ENCODE data around the gene MYO1D. TPM values are rescaled to one million over a fixed set of nuclear protein-coding genes. Genes with fewer than 3 reads are reported as not detected.
A peak's percentile ranks its signal among the peaks of the same experiment; 100 is the strongest.

MYO1D gene
- total RNA-seq, 1 experiment from 2014 or later = 5.6 TPM

- H3K27me3 ChIP-seq (ENCODE audit: low read length) = no peaks in the 10 kb centered on the region
- H3K9ac ChIP-seq (ENCODE audit: low read length) = no peak overlapping the region
- H3K9me3 ChIP-seq (ENCODE audit: low read length) = no peaks in the 10 kb centered on the region
- H3K4me1 ChIP-seq (ENCODE audit: low read length) = no peaks in the 10 kb centered on the region
- H3K4me3 ChIP-seq (ENCODE audit: low read length) = no peak overlapping the region
- no peaks in the 10 kb centered on the region for H3K79me2 ChIP-seq (ENCODE audit: low read length)
- H3K36me3 ChIP-seq (ENCODE audit: insufficient read depth, low read length) = no peaks in the 10 kb centered on the region
- no peak overlapping the region for H3K4me2 ChIP-seq (ENCODE audit: low read depth, low read length, poor library complexity, severe bottlenecking)
- H3K27ac ChIP-seq (ENCODE audit: low read length) = no peak overlapping the region
- no peaks in the 10 kb centered on the region for H3K9me2 ChIP-seq (replicated peaks; ENCODE audit: insufficient read depth, low read length)
- no peak for DNase-seq
- H4K20me1 ChIP-seq (ENCODE audit: insufficient read depth, low read depth, low read length) = no peaks in the 10 kb centered on the region
- no peak overlapping the region for H2AFZ ChIP-seq (ENCODE audit: low read length)
These were observed 261.6 kb downstream of the MYO1D start for GRCh38 chr17:32615326-32615725.

- Histone ChIP-seq H3K4me3 (ENCODE audit: low read length) (no peak overlapping the region), H4K20me1 (ENCODE audit: insufficient read depth, low read depth, low read length) (no peaks in the 10 kb centered on the region), H3K4me1 (ENCODE audit: low read length) (no peaks in the 10 kb centered on the region), H3K36me3 (ENCODE audit: insufficient read depth, low read length) (no peaks in the 10 kb centered on the region), H3K27me3 (ENCODE audit: low read length) (0 out of 2 replicates have a peak, but pooled peaks cover 3% of the 10 kb centered on the region), H3K4me2 (ENCODE audit: low read depth, low read length, poor library complexity, severe bottlenecking) (no peak overlapping the region), H3K79me2 (ENCODE audit: low read length) (no peaks in the 10 kb centered on the region), H3K9ac (ENCODE audit: low read length) (no peak overlapping the region), H3K9me2 (replicated peaks; ENCODE audit: insufficient read depth, low read length) (no peaks in the 10 kb centered on the region), H3K9me3 (ENCODE audit: low read length) (no peaks in the 10 kb centered on the region), H2AFZ (ENCODE audit: low read length) (no peak overlapping the region), H3K27ac (ENCODE audit: low read length) (no peak overlapping the region)
- DNase-seq = no peak
These were observed 266.0 kb downstream of the MYO1D start for GRCh38 chr17:32610943-32611342.

GRCh38 chr17:32609884-32610650 lies 266.9 kb downstream of the MYO1D start:
- Histone ChIP-seq H4K20me1 (ENCODE audit: insufficient read depth, low read depth, low read length) (no peaks in the 10 kb centered on the region), H3K9ac (ENCODE audit: low read length) (no peak overlapping the region), H3K4me1 (ENCODE audit: low read length) (no peaks in the 10 kb centered on the region), H3K4me3 (ENCODE audit: low read length) (no peak overlapping the region), H3K36me3 (ENCODE audit: insufficient read depth, low read length) (no peaks in the 10 kb centered on the region), H3K27me3 (ENCODE audit: low read length) (0 out of 2 replicates have a peak, but pooled peaks cover 3% of the 10 kb centered on the region), H3K9me3 (ENCODE audit: low read length) (no peaks in the 10 kb centered on the region), H2AFZ (ENCODE audit: low read length) (no peak overlapping the region), H3K27ac (ENCODE audit: low read length) (no peak overlapping the region), H3K79me2 (ENCODE audit: low read length) (no peaks in the 10 kb centered on the region), H3K4me2 (ENCODE audit: low read depth, low read length, poor library complexity, severe bottlenecking) (no peak overlapping the region), H3K9me2 (replicated peaks; ENCODE audit: insufficient read depth, low read length) (no peaks in the 10 kb centered on the region)
- DNase-seq = no peak

GRCh38 chr17:32609085-32609484 lies 267.8 kb downstream of the MYO1D start:
- Histone ChIP-seq H3K4me2 (ENCODE audit: low read depth, low read length, poor library complexity, severe bottlenecking) (no peak overlapping the region), H2AFZ (ENCODE audit: low read length) (no peak overlapping the region)

GRCh38 chr17:32608267-32608666 lies 268.7 kb downstream of the MYO1D start:
- Histone ChIP-seq H4K20me1 (ENCODE audit: insufficient read depth, low read depth, low read length) (no peaks in the 10 kb centered on the region), H3K9me2 (replicated peaks; ENCODE audit: insufficient read depth, low read length) (no peaks in the 10 kb centered on the region), H3K4me3 (ENCODE audit: low read length) (no peak overlapping the region), H3K9me3 (ENCODE audit: low read length) (no peaks in the 10 kb centered on the region), H3K36me3 (ENCODE audit: insufficient read depth, low read length) (no peaks in the 10 kb centered on the region), H3K27ac (ENCODE audit: low read length) (no peak overlapping the region), H3K4me1 (ENCODE audit: low read length) (no peaks in the 10 kb centered on the region), H3K27me3 (ENCODE audit: low read length) (0 out of 2 replicates have a peak, but pooled peaks cover 3% of the 10 kb centered on the region), H3K4me2 (ENCODE audit: low read depth, low read length, poor library complexity, severe bottlenecking) (no peak overlapping the region), H3K9ac (ENCODE audit: low read length) (no peak overlapping the region), H2AFZ (ENCODE audit: low read length) (no peak overlapping the region), H3K79me2 (ENCODE audit: low read length) (no peaks in the 10 kb centered on the region)
- no peak for DNase-seq

More at GRCh38 chr17:32609085-32609484, 267.8 kb downstream of the MYO1D start:
- 0 out of 2 replicates have a peak, but pooled peaks cover 3% of the 10 kb centered on the region for H3K27me3 ChIP-seq (ENCODE audit: low read length)
- no peak overlapping the region for H3K27ac ChIP-seq (ENCODE audit: low read length)
- H3K4me3 ChIP-seq (ENCODE audit: low read length) = no peak overlapping the region
- no peaks in the 10 kb centered on the region for H3K4me1 ChIP-seq (ENCODE audit: low read length)
- H3K36me3 ChIP-seq (ENCODE audit: insufficient read depth, low read length) = no peaks in the 10 kb centered on the region
- H4K20me1 ChIP-seq (ENCODE audit: insufficient read depth, low read depth, low read length) = no peaks in the 10 kb centered on the region
- no peaks in the 10 kb centered on the region for H3K9me2 ChIP-seq (replicated peaks; ENCODE audit: insufficient read depth, low read length)
- no peaks in the 10 kb centered on the region for H3K79me2 ChIP-seq (ENCODE audit: low read length)
- H3K9me3 ChIP-seq (ENCODE audit: low read length) = no peaks in the 10 kb centered on the region
- peak; percentile 87 for DNase-seq
- no peak overlapping the region for H3K9ac ChIP-seq (ENCODE audit: low read length)

GRCh38 chr17:32604966-32605365 lies 272.0 kb downstream of the MYO1D start:
- H3K79me2 ChIP-seq (ENCODE audit: low read length) = no peaks in the 10 kb centered on the region
- no peak overlapping the region for H3K9ac ChIP-seq (ENCODE audit: low read length)
- H3K36me3 ChIP-seq (ENCODE audit: insufficient read depth, low read length) = no peaks in the 10 kb centered on the region
- H3K27me3 ChIP-seq (ENCODE audit: low read length) = 0 out of 2 replicates have a peak, but pooled peaks cover 3% of the 10 kb centered on the region
- H3K9me3 ChIP-seq (ENCODE audit: low read length) = no peaks in the 10 kb centered on the region
- no peak overlapping the region for H2AFZ ChIP-seq (ENCODE audit: low read length)
- no peak for DNase-seq
- no peaks in the 10 kb centered on the region for H3K4me1 ChIP-seq (ENCODE audit: low read length)
- H3K4me2 ChIP-seq (ENCODE audit: low read depth, low read length, poor library complexity, severe bottlenecking) = no peak overlapping the region
- no peak overlapping the region for H3K27ac ChIP-seq (ENCODE audit: low read length)
- H3K4me3 ChIP-seq (ENCODE audit: low read length) = no peak overlapping the region
- H3K9me2 ChIP-seq (replicated peaks; ENCODE audit: insufficient read depth, low read length) = no peaks in the 10 kb centered on the region
- no peaks in the 10 kb centered on the region for H4K20me1 ChIP-seq (ENCODE audit: insufficient read depth, low read depth, low read length)

GRCh38 chr17:32602396-32602795 lies 274.5 kb downstream of the MYO1D start:
- Histone ChIP-seq H3K9ac (ENCODE audit: low read length) (no peak overlapping the region), H3K79me2 (ENCODE audit: low read length) (no peaks in the 10 kb centered on the region), H3K27ac (ENCODE audit: low read length) (no peak overlapping the region), H4K20me1 (ENCODE audit: insufficient read depth, low read depth, low read length) (no peaks in the 10 kb centered on the region), H3K4me3 (ENCODE audit: low read length) (no peak overlapping the region), H3K9me3 (ENCODE audit: low read length) (no peaks in the 10 kb centered on the region), H3K9me2 (replicated peaks; ENCODE audit: insufficient read depth, low read length) (no peaks in the 10 kb centered on the region), H3K4me1 (ENCODE audit: low read length) (no peaks in the 10 kb centered on the region), H3K27me3 (ENCODE audit: low read length) (no peaks in the 10 kb centered on the region), H3K36me3 (ENCODE audit: insufficient read depth, low read length) (no peaks in the 10 kb centered on the region), H3K4me2 (ENCODE audit: low read depth, low read length, poor library complexity, severe bottlenecking) (no peak overlapping the region), H2AFZ (ENCODE audit: low read length) (no peak overlapping the region)
- no peak for DNase-seq

GRCh38 chr17:32601866-32602265 lies 275.1 kb downstream of the MYO1D start:
- Histone ChIP-seq H3K4me3 (ENCODE audit: low read length) (no peak overlapping the region), H3K4me2 (ENCODE audit: low read depth, low read length, poor library complexity, severe bottlenecking) (no peak overlapping the region), H3K27me3 (ENCODE audit: low read length) (no peaks in the 10 kb centered on the region), H3K9ac (ENCODE audit: low read length) (no peak overlapping the region), H3K36me3 (ENCODE audit: insufficient read depth, low read length) (no peaks in the 10 kb centered on the region), H3K4me1 (ENCODE audit: low read length) (no peaks in the 10 kb centered on the region), H3K79me2 (ENCODE audit: low read length) (no peaks in the 10 kb centered on the region), H3K9me3 (ENCODE audit: low read length) (no peaks in the 10 kb centered on the region), H3K27ac (ENCODE audit: low read length) (no peak overlapping the region), H4K20me1 (ENCODE audit: insufficient read depth, low read depth, low read length) (no peaks in the 10 kb centered on the region), H3K9me2 (replicated peaks; ENCODE audit: insufficient read depth, low read length) (no peaks in the 10 kb centered on the region), H2AFZ (ENCODE audit: low read length) (no peak overlapping the region)
- no peak for DNase-seq

Data from Karpas-422 (cell line).